NOMO-1 treated with DMSO at 0.1 percent for 48 hours (cell line): ENCODE data around the gene TFRC.
A peak's percentile ranks its signal among the peaks of the same experiment; 100 is the strongest.
"Not testable (repeated sequence)": the region's sequence is repeated elsewhere in the genome, so short reads cannot be mapped to it uniquely, and the experiment has no call there.

Experiments used
- DNase-seq: peaks from one replicate; lab custom pipeline; 2025; ENCODE audit not compliant: unreplicated experiment; lab: John Stamatoyannopoulos, UW

TFRC gene

GRCh38 chr3:196081834-196082618 is at the start of gene TFRC:
TSS of gene TFRC (minus strand) at chr3:196082090. CDS start at chr3:196077099, 4,991 bp downstream.
- peak; percentile 94 for DNase-seq

GRCh38 chr3:196128172-196128843 is 46.4 kb upstream of the TFRC start:
- no peak for DNase-seq

GRCh38 chr3:196127308-196128040 is 45.6 kb upstream of the TFRC start:
- DNase-seq: no peak

GRCh38 chr3:196124608-196125007 is 42.7 kb upstream of the TFRC start:
- no peak for DNase-seq

GRCh38 chr3:196122688-196123046 is 40.8 kb upstream of the TFRC start:
- DNase-seq: no peak

GRCh38 chr3:196122021-196122687 is 40.3 kb upstream of the TFRC start:
- peak; percentile 41 for DNase-seq

- peak; percentile 10 for DNase-seq
Measured at GRCh38 chr3:196121066-196121465, 39.2 kb upstream of the TFRC start.

GRCh38 chr3:196120291-196120951 is 38.5 kb upstream of the TFRC start:
- DNase-seq: peak; percentile 86

- peak; percentile 95 for DNase-seq
Measured at GRCh38 chr3:196117809-196118208, 35.9 kb upstream of the TFRC start.

- DNase-seq: peak; percentile 10
Measured at GRCh38 chr3:196115678-196116083, 33.8 kb upstream of the TFRC start.

GRCh38 chr3:196111939-196112386 is 30.1 kb upstream of the TFRC start:
- peak; percentile 23 for DNase-seq

- DNase-seq: no peak
Measured at GRCh38 chr3:196108075-196108743, 26.3 kb upstream of the TFRC start.

GRCh38 chr3:196104707-196105106 is 22.8 kb upstream of the TFRC start:
- DNase-seq: not testable (repeated sequence)

GRCh38 chr3:196098365-196098980 is 16.6 kb upstream of the TFRC start:
- peak; percentile 18 for DNase-seq

- DNase-seq: peak; percentile 21
Measured at GRCh38 chr3:196097373-196098154, 15.7 kb upstream of the TFRC start.

GRCh38 chr3:196096382-196096953 is 14.6 kb upstream of the TFRC start:
- DNase-seq: peak; percentile 95

- peak; percentile 99 for DNase-seq
Measured at GRCh38 chr3:196093317-196094111, 11.6 kb upstream of the TFRC start.

- DNase-seq: no peak
Measured at GRCh38 chr3:196087906-196088305, 6.0 kb upstream of the TFRC start.
